LNCAP (cell line): ENCODE results near the gene CYB5R4.

Experiments used
- CTCF ChIP-seq: fragments of 450-650 bp; IDR thresholded peaks from 2 replicates; pipeline ENCODE4 v1.5.1; 2017; ENCODE audit warnings: mild to moderate bottlenecking

Gene CYB5R4

DNA sequence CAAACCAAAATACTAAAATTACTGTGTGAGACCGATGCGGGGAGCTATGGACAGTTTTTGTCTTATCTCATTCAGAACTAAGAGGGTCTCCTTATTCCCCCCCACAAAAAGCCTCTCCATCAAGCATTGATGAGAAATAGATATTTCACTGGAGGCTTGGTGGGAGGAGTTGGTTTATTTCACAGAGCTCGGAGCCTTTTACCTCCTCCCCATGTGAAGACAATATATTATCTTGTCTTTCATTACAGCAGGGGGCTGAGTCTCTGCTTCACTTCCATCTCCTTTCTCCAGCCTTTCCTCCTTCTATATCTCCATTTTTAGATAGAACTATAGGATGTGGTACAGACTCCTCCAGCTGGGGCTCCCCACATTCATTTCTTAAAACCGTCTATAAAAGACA, 144.2 kb downstream of the CYB5R4 start:
- TF ChIP-seq CTCF, result no peak

GRCh38 chr6:84007871-84008270, 148.4 kb downstream of the CYB5R4 start:
- TF ChIP-seq CTCF, result no peak

GRCh38 chr6:84013354-84013753, 153.9 kb downstream of the CYB5R4 start:
- no peak for TF ChIP-seq CTCF

DNA sequence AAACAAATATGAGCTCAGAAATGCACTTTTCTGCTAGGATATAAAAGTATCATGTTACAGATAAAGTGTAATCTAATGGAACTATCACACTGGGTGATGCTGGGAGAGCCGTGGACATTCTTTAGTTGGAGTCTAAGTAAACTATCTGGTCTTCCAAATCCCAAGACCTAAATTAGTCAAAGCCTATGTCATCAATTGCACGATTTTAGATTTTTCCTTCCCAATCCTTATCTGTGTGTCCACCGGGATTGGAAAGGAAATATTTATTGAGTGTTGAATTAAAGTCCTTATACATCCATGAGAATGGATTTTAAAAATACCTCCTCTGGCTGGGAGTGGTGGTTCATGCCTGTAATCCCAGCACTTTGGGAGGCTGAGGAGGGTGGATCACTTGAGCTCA, 154.4 kb downstream of the CYB5R4 start:
- TF ChIP-seq CTCF, result no peak

- TF ChIP-seq CTCF, result no peak
Measured at GRCh38 chr6:84016029-84016428, 156.5 kb downstream of the CYB5R4 start.
